WTC11 (cell line): ENCODE data around the gene GALNT2. TPM values are rescaled to one million over a fixed set of nuclear protein-coding genes. Genes with fewer than 3 reads are reported as not detected.
A peak's percentile ranks its signal among the peaks of the same experiment; 100 is the strongest.

ENCODE experiments used
- ATAC-seq: fragments of 200-7000 bp; cut with Tn5 transposase; 2 replicates; pipeline ENCODE4 v1.10.0; 2021; ENCODE audit warnings: mild to moderate bottlenecking, moderate library complexity
- CTCF ChIA-PET: fragments of 300-600 bp; sonication (Branson Sonifier 250); formaldehyde crosslinking; loops from one replicate; lab custom pipeline; 2021; ENCODE audit warnings: antibody characterized with exemption; lab: Charles Lee
- POLR2A ChIA-PET: fragments of 350-600 bp; sonication (Branson Sonifier 250); formaldehyde crosslinking; loops from one replicate; lab custom pipeline; 2021; ENCODE audit warnings: antibody characterized with exemption; lab: Charles Lee
- DNase-seq: peaks from one replicate; pipeline ENCODE4 v3.0.0; 2021; ENCODE audit warnings: low spot score
- H3K27ac Mint-ChIP-seq: 2 replicates; pipeline ENCODE4 v1.8.0; 2021; ENCODE audit warnings: mixed read lengths
- H3K27me3 Mint-ChIP-seq: 2 replicates; pipeline ENCODE4 v1.8.0; 2021; ENCODE audit warnings: low read depth, mild to moderate bottlenecking, moderate library complexity, mixed read lengths
- H3K36me3 Mint-ChIP-seq: 2 replicates; pipeline ENCODE4 v1.8.0; 2021; ENCODE audit warnings: mixed read lengths
- H3K4me1 Mint-ChIP-seq: 2 replicates; pipeline ENCODE4 v1.8.0; 2022; ENCODE audit warnings: mixed read lengths
- H3K4me3 Mint-ChIP-seq: 2 replicates; pipeline ENCODE4 v1.8.0; 2021; ENCODE audit warnings: mild to moderate bottlenecking, moderate library complexity, mixed read lengths
- H3K9me3 Mint-ChIP-seq: 2 replicates; pipeline ENCODE4 v1.8.0; 2021; ENCODE audit warnings: mixed read lengths
- CREB1 ChIP-seq: sonication (generic); formaldehyde crosslinking; IDR thresholded peaks from 2 replicates; pipeline ENCODE4 v1.8.0; 2023; ENCODE audit warnings: mild to moderate bottlenecking, missing genetic modification reagents
- HMGA2 ChIP-seq: fragments of 250-450 bp; sonication (Bioruptor Pico); IDR thresholded peaks from 2 replicates; pipeline ENCODE4 v1.4.0; 2021; ENCODE audit warnings: mild to moderate bottlenecking, moderate library complexity
- IRF2 ChIP-seq: sonication (generic); formaldehyde crosslinking; IDR thresholded peaks from 2 replicates; pipeline ENCODE4 v1.8.0; 2022; ENCODE audit warnings: low read depth, missing genetic modification reagents, borderline replicate concordance
- JAZF1 ChIP-seq: fragments of 250-450 bp; sonication (Bioruptor Pico); IDR thresholded peaks from 2 replicates; pipeline ENCODE4 v1.9.0; 2021; ENCODE audit warnings: moderate library complexity, mild to moderate bottlenecking, inconsistent platforms
- MXD4 ChIP-seq: fragments of 250-450 bp; sonication (Bioruptor Pico); IDR thresholded peaks from 2 replicates; pipeline ENCODE4 v1.8.0; 2021; ENCODE audit warnings: mild to moderate bottlenecking, moderate library complexity, borderline replicate concordance
- NFATC4 ChIP-seq: fragments of 250-450 bp; sonication (Bioruptor Pico); IDR thresholded peaks from 2 replicates; pipeline ENCODE4 v1.9.0; 2021; ENCODE audit warnings: mild to moderate bottlenecking
- SMAD3 ChIP-seq: sonication (generic); formaldehyde crosslinking; IDR thresholded peaks from 2 replicates; pipeline ENCODE4 v1.8.0; 2022; ENCODE audit warnings: missing genetic modification reagents, mild to moderate bottlenecking, borderline replicate concordance
- SMAD4 ChIP-seq: sonication (generic); formaldehyde crosslinking; IDR thresholded peaks from 2 replicates; pipeline ENCODE4 v1.8.0; 2022; ENCODE audit warnings: mild to moderate bottlenecking, missing genetic modification reagents
- TCF7 ChIP-seq: sonication (generic); formaldehyde crosslinking; IDR thresholded peaks from 2 replicates; pipeline ENCODE4 v1.8.0; 2022; ENCODE audit warnings: mild to moderate bottlenecking, low read depth, missing genetic modification reagents, moderate library complexity
- TEAD1 ChIP-seq: sonication (generic); formaldehyde crosslinking; IDR thresholded peaks from 2 replicates; pipeline ENCODE4 v1.8.0; 2022; ENCODE audit warnings: mild to moderate bottlenecking, missing genetic modification reagents
- TP53 ChIP-seq: sonication (generic); formaldehyde crosslinking; IDR thresholded peaks from 2 replicates; pipeline ENCODE4 v1.8.1; 2023; ENCODE audit warnings: mild to moderate bottlenecking, missing genetic modification reagents
- ZNF219 ChIP-seq: sonication (generic); formaldehyde crosslinking; IDR thresholded peaks from 2 replicates; pipeline ENCODE4 v1.8.0; 2023; ENCODE audit warnings: missing genetic modification reagents, mild to moderate bottlenecking, borderline replicate concordance
- ZNF416 ChIP-seq: fragments of 250-450 bp; sonication (Bioruptor Pico); IDR thresholded peaks from 2 replicates; pipeline ENCODE4 v1.9.0; 2021; ENCODE audit warnings: mild to moderate bottlenecking, inconsistent platforms
- total RNA-seq: library from RNA; stranded (reverse); gene quantifications from 3 replicates; pipeline ENCODE4 v1.2.3, GENCODE V29; 2021
- TF ChIP-seq, protein P1 (sequence below): sonication (generic); formaldehyde crosslinking; IDR thresholded peaks from 2 replicates; pipeline ENCODE4 v1.8.0; 2022; ENCODE audit warnings: missing genetic modification reagents
- TF ChIP-seq, protein P2 (sequence below): fragments of 250-450 bp; sonication (Bioruptor Pico); IDR thresholded peaks from 2 replicates; pipeline ENCODE4 v1.9.0; 2021; ENCODE audit warnings: mild to moderate bottlenecking, borderline replicate concordance
- TF ChIP-seq, protein P3 (sequence below): sonication (generic); formaldehyde crosslinking; IDR thresholded peaks from 2 replicates; pipeline ENCODE4 v1.8.1; 2022; ENCODE audit warnings: missing genetic modification reagents, borderline replicate concordance
- TF ChIP-seq, protein P4 (sequence below): sonication (generic); formaldehyde crosslinking; IDR thresholded peaks from 2 replicates; pipeline ENCODE4 v1.8.1; 2023; ENCODE audit warnings: mild to moderate bottlenecking, missing genetic modification reagents

GALNT2 gene
- total RNA-seq, 1 experiment from 2014 or later = 74.8 TPM

DNA sequence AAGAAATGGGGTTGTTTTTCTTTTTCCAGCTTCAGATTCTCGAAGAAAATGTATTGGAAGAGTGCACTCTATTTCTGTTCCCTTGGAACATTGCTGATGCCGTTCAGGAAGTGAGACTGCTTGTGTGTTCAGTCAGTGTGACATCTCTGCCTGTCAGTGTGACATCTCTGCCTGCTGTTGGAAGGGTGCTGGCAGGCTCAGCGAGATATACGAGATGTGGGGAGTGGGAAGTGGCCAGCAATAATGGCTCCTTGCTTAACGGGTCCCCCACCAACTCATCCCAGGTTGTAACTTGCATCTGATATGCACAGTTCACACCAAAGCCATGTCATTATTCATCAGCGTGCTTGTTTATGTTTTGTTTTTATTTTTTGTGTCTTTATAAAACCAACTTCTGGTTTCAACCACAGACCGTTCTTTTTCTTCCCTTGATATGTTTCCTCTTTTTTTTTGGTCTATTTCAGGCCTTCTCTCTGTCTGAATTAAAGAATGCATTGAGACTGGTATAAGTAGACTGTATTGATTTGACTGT, 145.4 kb downstream of the GALNT2 start (continued):
- TF ChIP-seq, protein P1, sequence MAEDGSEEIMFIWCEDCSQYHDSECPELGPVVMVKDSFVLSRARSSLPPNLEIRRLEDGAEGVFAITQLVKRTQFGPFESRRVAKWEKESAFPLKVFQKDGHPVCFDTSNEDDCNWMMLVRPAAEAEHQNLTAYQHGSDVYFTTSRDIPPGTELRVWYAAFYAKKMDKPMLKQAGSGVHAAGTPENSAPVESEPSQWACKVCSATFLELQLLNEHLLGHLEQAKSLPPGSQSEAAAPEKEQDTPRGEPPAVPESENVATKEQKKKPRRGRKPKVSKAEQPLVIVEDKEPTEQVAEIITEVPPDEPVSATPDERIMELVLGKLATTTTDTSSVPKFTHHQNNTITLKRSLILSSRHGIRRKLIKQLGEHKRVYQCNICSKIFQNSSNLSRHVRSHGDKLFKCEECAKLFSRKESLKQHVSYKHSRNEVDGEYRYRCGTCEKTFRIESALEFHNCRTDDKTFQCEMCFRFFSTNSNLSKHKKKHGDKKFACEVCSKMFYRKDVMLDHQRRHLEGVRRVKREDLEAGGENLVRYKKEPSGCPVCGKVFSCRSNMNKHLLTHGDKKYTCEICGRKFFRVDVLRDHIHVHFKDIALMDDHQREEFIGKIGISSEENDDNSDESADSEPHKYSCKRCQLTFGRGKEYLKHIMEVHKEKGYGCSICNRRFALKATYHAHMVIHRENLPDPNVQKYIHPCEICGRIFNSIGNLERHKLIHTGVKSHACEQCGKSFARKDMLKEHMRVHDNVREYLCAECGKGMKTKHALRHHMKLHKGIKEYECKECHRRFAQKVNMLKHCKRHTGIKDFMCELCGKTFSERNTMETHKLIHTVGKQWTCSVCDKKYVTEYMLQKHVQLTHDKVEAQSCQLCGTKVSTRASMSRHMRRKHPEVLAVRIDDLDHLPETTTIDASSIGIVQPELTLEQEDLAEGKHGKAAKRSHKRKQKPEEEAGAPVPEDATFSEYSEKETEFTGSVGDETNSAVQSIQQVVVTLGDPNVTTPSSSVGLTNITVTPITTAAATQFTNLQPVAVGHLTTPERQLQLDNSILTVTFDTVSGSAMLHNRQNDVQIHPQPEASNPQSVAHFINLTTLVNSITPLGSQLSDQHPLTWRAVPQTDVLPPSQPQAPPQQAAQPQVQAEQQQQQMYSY (CRISPR knock-in tag) = no peak
- TF ChIP-seq JAZF1 (CRISPR knock-in tag) = no peak

DNA sequence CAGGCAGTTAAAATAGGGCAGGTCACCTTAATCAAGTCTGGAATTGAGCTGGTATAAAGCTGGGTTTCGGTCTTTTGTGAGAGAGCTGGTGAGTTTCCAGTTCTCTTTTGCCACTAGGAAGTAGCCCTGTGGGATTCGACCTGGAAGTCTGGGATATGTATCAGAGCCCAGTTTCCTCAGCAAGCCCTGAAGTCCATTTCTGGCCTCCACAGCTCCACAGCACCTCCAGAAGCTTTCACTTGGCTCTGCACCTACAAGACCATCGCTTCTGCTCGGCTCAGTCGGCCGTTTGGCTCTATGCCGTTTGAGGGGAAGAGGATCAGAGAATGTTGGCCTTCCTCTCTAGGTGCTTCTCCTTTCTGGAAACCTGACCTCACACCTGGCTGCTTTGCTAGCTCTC, 148.0 kb downstream of the GALNT2 start:
- DNase-seq (peak; percentile 31), ATAC-seq (peak; percentile 69)
- Mint-ChIP-seq H3K4me3 (no peak overlapping the region), H3K27me3 (no peaks in the 10 kb centered on the region), H3K36me3 (peaks cover 2% of the 10 kb centered on the region; the same call in 1 of the 2 replicates), H3K9me3 (no peaks in the 10 kb centered on the region), H3K27ac (peak overlapping the region; percentile 69), H3K4me1 (peaks cover 18% of the 10 kb centered on the region)
- CTCF ChIA-PET = interaction anchor here (1.0 to 1.1 kb wide), 2 partner anchors 28 to 124 kb away, joined by 3 to 4 read pairs; no protein-coding TSS in a partner anchor
- TF ChIP-seq TEAD1 (CRISPR knock-in tag) (no peak), TCF7 (no peak), NFATC4 (CRISPR knock-in tag) (no peak), CREB1 (CRISPR knock-in tag) (no peak), ZNF416 (CRISPR knock-in tag) (no peak)
- TF ChIP-seq, protein P2, sequence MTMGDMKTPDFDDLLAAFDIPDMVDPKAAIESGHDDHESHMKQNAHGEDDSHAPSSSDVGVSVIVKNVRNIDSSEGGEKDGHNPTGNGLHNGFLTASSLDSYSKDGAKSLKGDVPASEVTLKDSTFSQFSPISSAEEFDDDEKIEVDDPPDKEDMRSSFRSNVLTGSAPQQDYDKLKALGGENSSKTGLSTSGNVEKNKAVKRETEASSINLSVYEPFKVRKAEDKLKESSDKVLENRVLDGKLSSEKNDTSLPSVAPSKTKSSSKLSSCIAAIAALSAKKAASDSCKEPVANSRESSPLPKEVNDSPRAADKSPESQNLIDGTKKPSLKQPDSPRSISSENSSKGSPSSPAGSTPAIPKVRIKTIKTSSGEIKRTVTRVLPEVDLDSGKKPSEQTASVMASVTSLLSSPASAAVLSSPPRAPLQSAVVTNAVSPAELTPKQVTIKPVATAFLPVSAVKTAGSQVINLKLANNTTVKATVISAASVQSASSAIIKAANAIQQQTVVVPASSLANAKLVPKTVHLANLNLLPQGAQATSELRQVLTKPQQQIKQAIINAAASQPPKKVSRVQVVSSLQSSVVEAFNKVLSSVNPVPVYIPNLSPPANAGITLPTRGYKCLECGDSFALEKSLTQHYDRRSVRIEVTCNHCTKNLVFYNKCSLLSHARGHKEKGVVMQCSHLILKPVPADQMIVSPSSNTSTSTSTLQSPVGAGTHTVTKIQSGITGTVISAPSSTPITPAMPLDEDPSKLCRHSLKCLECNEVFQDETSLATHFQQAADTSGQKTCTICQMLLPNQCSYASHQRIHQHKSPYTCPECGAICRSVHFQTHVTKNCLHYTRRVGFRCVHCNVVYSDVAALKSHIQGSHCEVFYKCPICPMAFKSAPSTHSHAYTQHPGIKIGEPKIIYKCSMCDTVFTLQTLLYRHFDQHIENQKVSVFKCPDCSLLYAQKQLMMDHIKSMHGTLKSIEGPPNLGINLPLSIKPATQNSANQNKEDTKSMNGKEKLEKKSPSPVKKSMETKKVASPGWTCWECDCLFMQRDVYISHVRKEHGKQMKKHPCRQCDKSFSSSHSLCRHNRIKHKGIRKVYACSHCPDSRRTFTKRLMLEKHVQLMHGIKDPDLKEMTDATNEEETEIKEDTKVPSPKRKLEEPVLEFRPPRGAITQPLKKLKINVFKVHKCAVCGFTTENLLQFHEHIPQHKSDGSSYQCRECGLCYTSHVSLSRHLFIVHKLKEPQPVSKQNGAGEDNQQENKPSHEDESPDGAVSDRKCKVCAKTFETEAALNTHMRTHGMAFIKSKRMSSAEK (CRISPR knock-in tag) = no peak
- POLR2A ChIA-PET = interaction anchor here (1.2 kb wide), 1 partner anchor 9 kb away, joined by 3 read pairs; no protein-coding TSS in a partner anchor

DNA sequence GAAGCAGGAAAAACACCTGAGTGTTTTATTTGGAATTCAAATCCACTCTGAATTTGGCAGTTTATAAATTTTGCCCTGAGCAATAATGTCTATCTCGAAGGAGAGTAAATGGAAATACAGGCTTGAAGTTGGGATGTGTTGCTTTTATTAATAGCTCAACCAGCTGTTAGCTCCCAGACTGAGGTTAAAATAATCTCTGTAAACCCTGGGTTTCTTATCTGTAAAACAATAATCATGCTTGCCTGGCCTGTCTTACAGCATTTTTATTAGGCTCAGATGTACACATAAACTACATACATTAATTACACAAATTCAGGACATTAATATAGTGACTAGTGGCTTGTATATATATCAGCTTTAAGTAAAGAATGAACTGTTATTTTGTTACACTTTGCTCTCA, 148.5 kb downstream of the GALNT2 start:
- TF ChIP-seq TP53 (CRISPR knock-in tag) = no peak
- TF ChIP-seq SMAD3 (CRISPR knock-in tag) = no peak
- TF ChIP-seq HMGA2 (CRISPR knock-in tag) = no peak
- no peaks in the 10 kb centered on the region for H3K9me3 Mint-ChIP-seq
- CTCF ChIA-PET = interaction anchor here (1.1 kb wide), 2 partner anchors 28 to 47 kb away, joined by 3 to 4 read pairs; no protein-coding TSS in a partner anchor
- DNase-seq (no peak), ATAC-seq (no peak)
- H3K36me3 Mint-ChIP-seq = peaks cover 2% of the 10 kb centered on the region; the same call in 1 of the 2 replicates
- H3K27me3 Mint-ChIP-seq = no peaks in the 10 kb centered on the region
- H3K4me3 Mint-ChIP-seq = no peak overlapping the region
- H3K27ac Mint-ChIP-seq = no peak overlapping the region
- POLR2A ChIA-PET = no interaction called here
- peaks cover 23% of the 10 kb centered on the region for H3K4me1 Mint-ChIP-seq

DNA sequence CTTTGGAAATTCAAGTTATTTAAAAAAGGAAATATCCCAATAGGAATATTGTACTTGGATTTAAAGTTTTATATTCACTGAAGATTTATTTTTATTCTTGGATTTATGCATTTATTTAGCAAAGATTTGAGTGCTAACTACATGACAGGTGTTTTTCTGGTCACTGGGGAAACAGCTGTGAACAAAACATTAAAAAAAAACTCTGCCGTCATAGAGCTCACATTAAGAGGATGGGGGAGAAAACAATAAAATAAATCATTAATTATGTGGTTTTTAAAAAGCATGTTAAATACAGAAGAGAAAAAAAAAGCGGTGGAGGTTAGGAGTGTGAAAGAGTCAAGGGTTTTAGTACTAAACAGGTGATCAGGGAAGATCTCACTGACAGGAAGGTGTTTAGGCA, 149.9 kb downstream of the GALNT2 start:
- peaks cover 2% of the 10 kb centered on the region; the same call in 1 of the 2 replicates for H3K36me3 Mint-ChIP-seq
- no peaks in the 10 kb centered on the region for H3K9me3 Mint-ChIP-seq
- TF ChIP-seq, protein P3, sequence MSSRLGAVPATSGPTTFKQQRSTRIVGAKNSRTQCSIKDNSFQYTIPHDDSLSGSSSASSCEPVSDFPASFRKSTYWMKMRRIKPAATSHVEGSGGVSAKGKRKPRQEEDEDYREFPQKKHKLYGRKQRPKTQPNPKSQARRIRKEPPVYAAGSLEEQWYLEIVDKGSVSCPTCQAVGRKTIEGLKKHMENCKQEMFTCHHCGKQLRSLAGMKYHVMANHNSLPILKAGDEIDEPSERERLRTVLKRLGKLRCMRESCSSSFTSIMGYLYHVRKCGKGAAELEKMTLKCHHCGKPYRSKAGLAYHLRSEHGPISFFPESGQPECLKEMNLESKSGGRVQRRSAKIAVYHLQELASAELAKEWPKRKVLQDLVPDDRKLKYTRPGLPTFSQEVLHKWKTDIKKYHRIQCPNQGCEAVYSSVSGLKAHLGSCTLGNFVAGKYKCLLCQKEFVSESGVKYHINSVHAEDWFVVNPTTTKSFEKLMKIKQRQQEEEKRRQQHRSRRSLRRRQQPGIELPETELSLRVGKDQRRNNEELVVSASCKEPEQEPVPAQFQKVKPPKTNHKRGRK (CRISPR knock-in tag) = no peak
- TF ChIP-seq, protein P4, sequence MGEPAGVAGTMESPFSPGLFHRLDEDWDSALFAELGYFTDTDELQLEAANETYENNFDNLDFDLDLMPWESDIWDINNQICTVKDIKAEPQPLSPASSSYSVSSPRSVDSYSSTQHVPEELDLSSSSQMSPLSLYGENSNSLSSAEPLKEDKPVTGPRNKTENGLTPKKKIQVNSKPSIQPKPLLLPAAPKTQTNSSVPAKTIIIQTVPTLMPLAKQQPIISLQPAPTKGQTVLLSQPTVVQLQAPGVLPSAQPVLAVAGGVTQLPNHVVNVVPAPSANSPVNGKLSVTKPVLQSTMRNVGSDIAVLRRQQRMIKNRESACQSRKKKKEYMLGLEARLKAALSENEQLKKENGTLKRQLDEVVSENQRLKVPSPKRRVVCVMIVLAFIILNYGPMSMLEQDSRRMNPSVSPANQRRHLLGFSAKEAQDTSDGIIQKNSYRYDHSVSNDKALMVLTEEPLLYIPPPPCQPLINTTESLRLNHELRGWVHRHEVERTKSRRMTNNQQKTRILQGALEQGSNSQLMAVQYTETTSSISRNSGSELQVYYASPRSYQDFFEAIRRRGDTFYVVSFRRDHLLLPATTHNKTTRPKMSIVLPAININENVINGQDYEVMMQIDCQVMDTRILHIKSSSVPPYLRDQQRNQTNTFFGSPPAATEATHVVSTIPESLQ = no peak
- no peak for TF ChIP-seq MXD4 (CRISPR knock-in tag)
- TF ChIP-seq IRF2 (CRISPR knock-in tag) = no peak
- no peak for TF ChIP-seq SMAD4 (CRISPR knock-in tag)
- no peak for TF ChIP-seq ZNF219 (CRISPR knock-in tag)
- peaks cover 32% of the 10 kb centered on the region for H3K4me1 Mint-ChIP-seq
- ChIA-PET POLR2A (no interaction called here), CTCF (no interaction called here)
- H3K27me3 Mint-ChIP-seq = no peaks in the 10 kb centered on the region
- H3K4me3 Mint-ChIP-seq = no peak overlapping the region
- DNase-seq (no peak), ATAC-seq (no peak)
- no peak overlapping the region for H3K27ac Mint-ChIP-seq
